COLO668 (cell line): Measurements from ENCODE around the gene SPINK8.
"Not testable (repeated sequence)": the region's sequence is repeated elsewhere in the genome, so short reads cannot be mapped to it uniquely, and the experiment has no call there.

ENCODE experiments used
- DNase-seq: peaks from one replicate; lab custom pipeline; 2025; ENCODE audit not compliant: unreplicated experiment; lab: John Stamatoyannopoulos, UW

Gene SPINK8

DNA sequence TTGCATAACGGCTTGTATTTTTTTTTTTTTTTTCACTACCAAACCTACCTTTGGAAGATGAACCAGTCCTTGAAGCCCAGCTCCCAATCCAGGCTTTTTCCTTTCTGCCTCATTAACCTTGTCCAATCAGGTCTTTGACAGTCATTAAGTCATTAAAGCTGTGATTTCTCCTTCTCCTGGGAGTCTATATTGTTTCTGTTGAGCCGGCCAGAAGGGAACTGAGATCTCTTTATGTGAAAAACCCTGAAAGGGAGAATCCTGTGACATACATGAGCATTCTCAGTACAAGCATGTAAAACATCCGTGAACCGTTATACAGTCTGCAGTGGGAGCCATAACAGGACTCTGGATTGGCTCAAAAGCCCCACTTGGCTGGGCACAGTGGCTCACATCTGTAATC is 52.6 kb downstream of the SPINK8 start:
- no peak for DNase-seq

- no peak for DNase-seq
Measured at GRCh38 chr3:48278884-48279559, 54.4 kb downstream of the SPINK8 start.

GRCh38 chr3:48276911-48277641 is 56.4 kb downstream of the SPINK8 start:
- DNase-seq = no peak

- DNase-seq = no peak
Measured at GRCh38 chr3:48275287-48276027, 58.0 kb downstream of the SPINK8 start.

GRCh38 chr3:48274452-48274851 is 59.0 kb downstream of the SPINK8 start:
- DNase-seq = no peak

- peak; percentile 45 for DNase-seq
Measured at GRCh38 chr3:48273594-48274211, 59.8 kb downstream of the SPINK8 start.

DNA sequence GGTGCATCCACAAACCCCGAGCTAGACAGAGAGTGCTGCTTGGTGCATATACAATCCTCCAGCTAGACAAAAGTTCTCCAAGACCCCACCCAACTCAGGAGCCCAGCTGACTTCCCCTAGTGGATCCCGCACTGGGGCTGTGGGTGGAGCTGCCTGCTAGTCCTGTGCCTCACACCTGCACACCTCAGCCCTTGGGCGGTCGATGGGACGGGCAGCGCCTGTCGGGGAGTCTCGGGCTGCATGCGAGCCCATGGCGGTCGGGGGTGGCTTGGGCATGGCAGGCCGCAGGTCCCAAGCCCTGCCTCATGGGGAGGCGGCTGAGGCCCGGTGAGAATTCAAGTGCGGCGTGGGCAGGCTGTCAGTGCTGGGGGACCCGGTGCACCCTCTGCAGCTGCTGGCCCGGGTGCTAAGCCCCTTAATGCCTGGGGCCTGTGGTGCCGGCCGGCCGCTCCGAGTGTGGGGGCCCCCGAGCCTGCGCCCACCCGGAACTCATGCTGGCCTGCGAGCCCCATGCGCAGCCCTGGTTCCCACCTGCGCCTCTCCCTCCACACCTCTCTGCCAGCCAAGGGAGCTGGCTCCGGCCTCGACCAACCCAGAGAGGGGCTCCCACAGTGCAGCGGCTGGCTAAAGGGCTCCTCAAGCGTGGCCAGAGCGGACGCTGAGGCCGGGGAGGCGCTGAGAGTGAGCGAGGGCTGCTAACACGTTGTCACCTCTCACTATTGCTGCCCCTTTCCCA is 61.5 kb downstream of the SPINK8 start:
- DNase-seq = no peak

DNA sequence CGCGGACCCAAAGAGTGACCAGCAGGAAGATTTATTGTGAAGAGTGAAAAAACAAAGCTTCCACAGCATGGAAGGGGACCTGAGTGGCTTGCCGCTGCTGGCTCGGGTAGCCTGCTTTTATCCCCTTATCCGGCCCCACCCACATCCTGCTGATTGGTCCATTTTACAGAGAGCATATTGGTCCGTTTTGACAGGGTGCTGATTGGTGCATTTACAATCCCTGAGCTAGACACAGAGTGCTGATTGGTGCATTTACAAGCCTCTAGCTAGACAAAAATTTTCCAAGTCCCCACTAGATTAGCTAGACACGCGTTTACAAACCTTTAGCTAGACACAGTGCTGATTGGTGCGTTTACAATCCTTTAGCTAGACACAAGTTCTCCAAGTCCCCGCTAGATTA is 62.2 kb downstream of the SPINK8 start:
- not testable (repeated sequence) for DNase-seq

GRCh38 chr3:48270306-48270705 is 63.2 kb downstream of the SPINK8 start:
- no peak for DNase-seq

- DNase-seq = no peak
Measured at GRCh38 chr3:48269592-48269991, 63.9 kb downstream of the SPINK8 start.

- DNase-seq = no peak
Measured at GRCh38 chr3:48268936-48269561, 64.4 kb downstream of the SPINK8 start.

- DNase-seq = peak; percentile 73
Measured at GRCh38 chr3:48268381-48268935, 65.0 kb downstream of the SPINK8 start.

- DNase-seq = no peak
Measured at GRCh38 chr3:48267782-48268181, 65.7 kb downstream of the SPINK8 start.

DNA sequence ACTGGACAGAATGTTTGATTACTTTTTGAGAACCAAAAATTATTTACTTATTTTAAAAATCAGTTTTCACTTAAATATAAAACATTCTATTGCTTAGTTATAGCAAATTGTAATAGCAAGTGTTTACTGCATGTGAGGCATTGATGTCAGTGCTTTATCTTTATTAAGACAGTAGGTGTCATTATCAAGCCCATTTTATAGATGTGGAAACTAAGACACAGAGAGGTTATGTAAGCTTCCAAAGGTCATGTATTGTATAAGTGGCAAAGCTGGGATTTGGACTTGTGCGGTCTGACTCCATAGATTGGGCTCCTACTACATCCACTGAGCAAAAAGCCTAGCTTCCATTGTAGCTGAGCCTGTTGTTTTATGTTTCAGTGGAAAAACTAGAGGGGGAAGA is 74.9 kb downstream of the SPINK8 start:
- DNase-seq = no peak
